K562 (cell line): Measurements from ENCODE around the gene UQCC5. TPM values are rescaled to one million over a fixed set of nuclear protein-coding genes. Genes with fewer than 3 reads are reported as not detected.

Experiments used
- ATAC-seq: fragments of 200-7000 bp; cut with Tn5 transposase; 3 replicates; pipeline ENCODE4 v1.9.1; 2020; ENCODE audit warnings: moderate library complexity
- BruUV-seq: library from RNA; stranded (reverse); fragments of 400-500 nt; replicated peaks from 2 replicates; lab custom pipeline; 2021; lab: Mats Ljungman, UMichigan
- CTCF ChIA-PET: fragments of 300-600 bp; formaldehyde crosslinking; extraction: SDS; loops from one replicate; lab custom pipeline; 2021; ENCODE audit warnings: low intra/inter-chr PET ratio; lab: Yijun Ruan, JAX
- POLR2A ChIA-PET: fragments of 300-600, 350-650 bp; sonication (Branson Sonifier 250); formaldehyde crosslinking; extraction: SDS; loops from one replicate; lab custom pipeline; 2021; ENCODE audit warnings: antibody characterized with exemption, inconsistent platforms; lab: Yijun Ruan, JAX
- DNase-seq, 4 experiments: peaks; one replicate each; pipeline versions ENCODE4 v3.0.0 to v3.0.0-alpha.2; 2011 to 2018; ENCODE audit warnings: low spot score in 3 of 4, mixed read lengths in 3 of 4; ENCODE audit errors: extremely low read depth in 1 of 4
- FAIRE-seq: peaks from 2 replicates; lab custom pipeline; 2011; peaks lifted over from hg19 to GRCh38; lab: Jason Lieb, UNC
- H2AFZ ChIP-seq: 2 replicates; pipeline ENCODE4 v1.6.0; 2011; ENCODE audit warnings: low read depth, low read length, control low read depth, inconsistent platforms
- H3K27ac ChIP-seq: fragments of 200-600 bp; 3 replicates; pipeline ENCODE4 v1.8.0; 2011; ENCODE audit warnings: low read depth, mild to moderate bottlenecking, control low read depth, inconsistent platforms, low read length, moderate library complexity, mixed read lengths; ENCODE audit errors: extremely low read depth
- H3K27me3 ChIP-seq, 2 experiments: fragments of 300-600 bp in 1 of 2; 2 replicates in 1 of 2; 3 replicates in 1 of 2; pipeline versions ENCODE4 v1.6.0 to v1.8.0; 2011; ENCODE audit warnings: inconsistent platforms in 2 of 2, low read length in 2 of 2, mild to moderate bottlenecking in 1 of 2, mixed read lengths in 1 of 2, moderate library complexity in 1 of 2; ENCODE audit not compliant: control insufficient read depth in 2 of 2, insufficient read depth in 2 of 2
- H3K36me3 ChIP-seq: fragments of 300-600 bp; 3 replicates; pipeline ENCODE4 v1.8.0; 2011; ENCODE audit warnings: mild to moderate bottlenecking, low read length, inconsistent platforms; ENCODE audit not compliant: control insufficient read depth, insufficient read depth
- H3K4me1 ChIP-seq, 2 experiments: fragments of 200-600 bp in 1 of 2; replicated peaks in 1 of 2; 2 replicates in 1 of 2; 3 replicates in 1 of 2; pipeline versions ENCODE4 v1.5.1 to v1.8.0; 2011; ENCODE audit warnings: inconsistent platforms in 2 of 2, low read length in 2 of 2, mild to moderate bottlenecking in 1 of 2, mixed read lengths in 1 of 2, moderate library complexity in 1 of 2; ENCODE audit not compliant: control insufficient read depth in 2 of 2, insufficient read depth in 2 of 2
- H3K4me2 ChIP-seq: 2 replicates; pipeline ENCODE4 v1.6.1; 2011; ENCODE audit warnings: low read length, control low read depth, inconsistent platforms, mixed read lengths; ENCODE audit not compliant: insufficient read depth
- H3K4me3 ChIP-seq: fragments of 200-600 bp; sonication (generic), shearing (Covaris generic); 2 replicates; pipeline ENCODE4 v1.5.1; 2016; ENCODE audit warnings: control low read depth, inconsistent platforms
- H3K79me2 ChIP-seq: fragments of 200-600 bp; 3 replicates; pipeline ENCODE4 v1.8.0; 2011; ENCODE audit warnings: low read length, inconsistent platforms; ENCODE audit not compliant: control insufficient read depth, insufficient read depth
- H3K9ac ChIP-seq, 2 experiments: 2 replicates each; pipeline versions ENCODE4 v1.6.0 to v1.6.1; 2011; ENCODE audit warnings: low read depth in 2 of 2, low read length in 2 of 2, control low read depth in 1 of 2, inconsistent platforms in 1 of 2, mild to moderate bottlenecking in 1 of 2, mixed read lengths in 1 of 2; ENCODE audit not compliant: insufficient read depth in 1 of 2
- H3K9me1 ChIP-seq: one replicate; pipeline ENCODE4 v1.6.0; 2011; ENCODE audit warnings: inconsistent platforms, mild to moderate bottlenecking, low read length, moderate library complexity; ENCODE audit not compliant: control insufficient read depth, insufficient read depth
- H3K9me3 ChIP-seq: replicated peaks from 2 replicates; pipeline ENCODE4 v1.5.1; 2011; ENCODE audit warnings: low read depth, low read length, inconsistent platforms; ENCODE audit not compliant: control insufficient read depth, insufficient read depth
- H4K20me1 ChIP-seq: replicated peaks from 2 replicates; pipeline ENCODE4 v1.6.1; 2011; ENCODE audit warnings: low read length, inconsistent platforms, mixed read lengths; ENCODE audit not compliant: control insufficient read depth, insufficient read depth
- ADNP ChIP-seq: fragments of 200-800 bp; sonication (Bioruptor generic); IDR thresholded peaks from 2 replicates; pipeline ENCODE4 v1.6.1; 2016; ENCODE audit warnings: missing genetic modification characterization, missing compliant biosample characterization
- BMI1 ChIP-seq: fragments of 150-350 bp; IDR thresholded peaks from 2 replicates; pipeline ENCODE4 v1.6.1; 2014; ENCODE audit warnings: low read length
- CAMTA2 ChIP-seq: fragments of 250-450 bp; sonication (Bioruptor Pico); conservative IDR thresholded peaks from 2 replicates; pipeline ENCODE4 v1.5.1; 2022
- CREB3 ChIP-seq: fragments of 450-650 bp; conservative IDR thresholded peaks from 2 replicates; pipeline ENCODE4 v1.6.1; 2016; ENCODE audit warnings: missing genetic modification characterization, low read depth, mild to moderate bottlenecking, missing compliant biosample characterization, moderate library complexity
- EP400 ChIP-seq: fragments of 450-650 bp; IDR thresholded peaks from 2 replicates; pipeline ENCODE4 v1.6.1; 2017; ENCODE audit warnings: antibody characterized with exemption, mild to moderate bottlenecking, moderate library complexity
- FOXK2 ChIP-seq, 2 experiments: fragments of 450-650 bp; IDR thresholded peaks in 1 of 2; conservative IDR thresholded peaks in 1 of 2; 2 replicates each; pipeline ENCODE4 v1.6.1; 2016; ENCODE audit warnings: low read depth in 2 of 2, mild to moderate bottlenecking in 1 of 2
- GTF2B ChIP-seq: IDR thresholded peaks from 2 replicates; pipeline ENCODE4 v1.6.1; 2011; ENCODE audit not compliant: insufficient read length; ENCODE audit errors: extremely low read depth
- MECOM ChIP-seq: fragments of 250-450 bp; sonication (Bioruptor Pico); IDR thresholded peaks from 2 replicates; pipeline ENCODE4 v1.8.0; 2022; ENCODE audit warnings: inconsistent platforms
- NBN ChIP-seq: fragments of 450-650 bp; IDR thresholded peaks from 2 replicates; pipeline ENCODE4 v1.6.1; 2016; ENCODE audit warnings: low read depth, mild to moderate bottlenecking
- NR2C2 ChIP-seq, 2 experiments: fragments of 200-800 bp in 1 of 2; sonication (Bioruptor generic) in 1 of 2; sonication (generic) in 1 of 2; formaldehyde crosslinking in 1 of 2; IDR thresholded peaks; 2 replicates each; pipeline versions ENCODE4 v1.6.1 to v1.8.0; 2016 to 2022; ENCODE audit warnings: mild to moderate bottlenecking in 1 of 2, missing compliant biosample characterization in 1 of 2, missing genetic modification characterization in 1 of 2, missing genetic modification reagents in 1 of 2
- PHF8 ChIP-seq: fragments of 200-600 bp; sonication (generic); IDR thresholded peaks from 2 replicates; pipeline ENCODE4 v1.6.1; 2012; ENCODE audit warnings: mixed run types, mild to moderate bottlenecking, inconsistent platforms, low read length, moderate library complexity, borderline replicate concordance
- RHOXF2B ChIP-seq: fragments of 250-450 bp; sonication (Bioruptor Pico); conservative IDR thresholded peaks from 2 replicates; pipeline ENCODE4 v1.5.1; 2021
- SRSF1 ChIP-seq: fragments of 200-400 bp; formaldehyde crosslinking; IDR thresholded peaks from 2 replicates; pipeline ENCODE4 v1.6.1; 2017; ENCODE audit warnings: mild to moderate bottlenecking, low read depth, low read length, moderate library complexity
- SRSF7 ChIP-seq: fragments of 200-400 bp; formaldehyde crosslinking; optimal IDR thresholded peaks from 2 replicates; pipeline ENCODE3; 2017; ENCODE audit warnings: mild to moderate bottlenecking, low read depth, low read length
- STAT5A ChIP-seq: IDR thresholded peaks from 2 replicates; pipeline ENCODE4 v1.6.1; 2012; ENCODE audit warnings: low read length, inconsistent platforms, borderline replicate concordance
- TAF9B ChIP-seq: fragments of 450-650 bp; IDR thresholded peaks from 2 replicates; pipeline ENCODE4 v1.6.1; 2018; ENCODE audit warnings: mild to moderate bottlenecking; ENCODE audit not compliant: partially characterized antibody
- TCF3 ChIP-seq: sonication (generic); formaldehyde crosslinking; IDR thresholded peaks from 2 replicates; pipeline ENCODE4 v1.4.0; 2020; ENCODE audit warnings: mild to moderate bottlenecking, missing genetic modification reagents
- ZNF778 ChIP-seq: fragments of 450-650 bp; formaldehyde crosslinking; IDR thresholded peaks from 2 replicates; pipeline ENCODE4 v1.4.0; 2020; ENCODE audit warnings: mild to moderate bottlenecking, moderate library complexity
- WGBS: fragments of 100-300 bp; shearing (Covaris generic); methylation state at CpG from one replicate; pipeline ENCODE4 v1.1.6; 2016; ENCODE audit warnings: low coverage, mixed read lengths; ENCODE audit not compliant: insufficient coverage; ENCODE audit errors: missing lambda C conversion rate; 5-methylcytosine and 5-hydroxymethylcytosine counted together
- in situ Hi-C: fragments of 300-500 bp; cut with MboI; formaldehyde crosslinking; loops from 4 replicates; pipeline ENCODE4 v1.15.0; 2018; ENCODE audit warnings: inconsistent platforms, mixed read lengths
- intact Hi-C: fragments of 100-400 bp; cut with micrococcal nuclease; formaldehyde crosslinking; loops from 2 replicates; pipeline ENCODE4 v1.14.2; 2022
- polyA plus RNA-seq, 8 experiments: library from polyadenylated mRNA; depleted of rRNA in 4 of 8; stranded (reverse) in 5 of 8; unstranded in 3 of 8; fragments of >200 nt; fragmentation: Nextera tagmentation in 2 of 8; fragmentation: Illumina TruSeq in 1 of 8; extraction: Ambion mirVana in 2 of 8; extraction: Trizol in 1 of 8; gene quantifications; 2 replicates each; pipeline versions ENCODE4 v1.2.1 to v1.2.3, GENCODE V29; 2011 to 2014; ENCODE audit warnings: inconsistent platforms in 1 of 8, missing spikeins in 1 of 8
- total RNA-seq, 7 experiments: library from RNA; depleted of rRNA in 6 of 7; stranded (reverse); fragments of >200 nt in 6 of 7; fragmentation: Illumina TruSeq in 2 of 7; extraction: Trizol in 2 of 7; gene quantifications; 2 replicates each; pipeline versions ENCODE4 v1.2.1 to v1.2.3, GENCODE V29; 2011 to 2021; ENCODE audit warnings: low replicate concordance in 1 of 7
- TF ChIP-seq, protein P1 (sequence below): fragments of 250-450 bp; sonication (Bioruptor Pico); IDR thresholded peaks from 2 replicates; pipeline ENCODE4 v1.4.0; 2020; ENCODE audit warnings: mild to moderate bottlenecking
- TF ChIP-seq, protein P2 (sequence below): fragments of 450-650 bp; IDR thresholded peaks from 2 replicates; pipeline ENCODE4 v1.6.1; 2016; ENCODE audit warnings: missing biosample characterization, missing genetic modification characterization

The UQCC5 gene
- total and polyA plus RNA-seq, 9 of the 15 experiments (the other 6 are each of a cell fraction or from before 2014, with no cell fraction given) = 10.2 to 55.4 (median 33.8) TPM

DNA sequence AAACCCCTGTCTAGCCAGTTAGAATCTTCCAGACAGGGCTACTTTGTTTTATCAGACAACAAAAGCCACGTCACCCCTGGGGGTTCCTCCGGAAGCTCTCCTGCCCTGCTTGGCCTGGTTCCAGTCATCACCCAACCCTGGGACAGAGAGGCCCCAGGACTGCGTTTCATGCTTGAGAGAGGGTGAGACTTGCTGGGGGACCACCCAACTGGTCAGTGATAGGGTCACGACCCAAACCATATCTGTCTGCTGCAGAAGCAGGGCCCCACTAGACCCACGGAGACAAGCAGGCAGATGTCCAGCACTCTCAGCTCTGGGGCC, 3.9 kb upstream of the UQCC5 start:
- Histone ChIP-seq H3K4me3 (peak overlapping the region; percentile 75), H3K27me3 (no peaks in the 10 kb centered on the region), H3K9ac (peak overlapping the region; percentile 82 to 92), H3K79me2 (peaks cover 76% of the 10 kb centered on the region), H2AFZ (no peak overlapping the region), H4K20me1 (peaks cover 16% of the 10 kb centered on the region; the same call in 1 of the 2 replicates), H3K36me3 (peaks cover 47% of the 10 kb centered on the region; the same call in 2 of the 3 replicates), H3K9me3 (no peaks in the 10 kb centered on the region), H3K4me1 (peaks cover 25 to 51% of the 10 kb centered on the region in 2 experiments), H3K4me2 (peak overlapping the region; percentile 78), H3K9me1 (peaks cover 17% of the 10 kb centered on the region), H3K27ac (peak overlapping the region; percentile 82)
- ChIA-PET POLR2A (interaction anchor here (0.9 to 1.3 kb wide), 3 partner anchors 10 to 13 kb away, joined by 3 to 5 read pairs (median 4); no protein-coding TSS in a partner anchor), CTCF (no interaction called here)
- 0% methylated on average over 5 of the region's 5 CpGs for WGBS
- in situ Hi-C loops = no loop called here
- ATAC-seq (peak; percentile 2), DNase-seq (peak; percentile 33 to 89 (median 62)), FAIRE-seq (peak; percentile 96)
- BruUV-seq = no TSS peak
- intact Hi-C loops = no loop called here
- TF ChIP-seq ZNF778 (CRISPR knock-in tag) = no peak
- no peak for TF ChIP-seq FOXK2 (conservative IDR thresholded peaks at IDR 0.05 in 1 of 2, IDR thresholded peaks at IDR 0.05 in 1 of 2; ENCODE audit: low read depth in 2 of 2)
- TF ChIP-seq CAMTA2 (CRISPR knock-in tag) = no peak
- TF ChIP-seq SRSF1 = no peak
- TF ChIP-seq, protein P1, sequence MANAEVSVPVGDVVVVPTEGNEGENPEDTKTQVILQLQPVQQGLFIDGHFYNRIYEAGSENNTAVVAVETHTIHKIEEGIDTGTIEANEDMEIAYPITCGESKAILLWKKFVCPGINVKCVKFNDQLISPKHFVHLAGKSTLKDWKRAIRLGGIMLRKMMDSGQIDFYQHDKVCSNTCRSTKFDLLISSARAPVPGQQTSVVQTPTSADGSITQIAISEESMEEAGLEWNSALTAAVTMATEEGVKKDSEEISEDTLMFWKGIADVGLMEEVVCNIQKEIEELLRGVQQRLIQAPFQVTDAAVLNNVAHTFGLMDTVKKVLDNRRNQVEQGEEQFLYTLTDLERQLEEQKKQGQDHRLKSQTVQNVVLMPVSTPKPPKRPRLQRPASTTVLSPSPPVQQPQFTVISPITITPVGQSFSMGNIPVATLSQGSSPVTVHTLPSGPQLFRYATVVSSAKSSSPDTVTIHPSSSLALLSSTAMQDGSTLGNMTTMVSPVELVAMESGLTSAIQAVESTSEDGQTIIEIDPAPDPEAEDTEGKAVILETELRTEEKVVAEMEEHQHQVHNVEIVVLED (CRISPR knock-in tag) = no peak
- TF ChIP-seq PHF8 = no peak
- no peak for TF ChIP-seq CREB3 (tag)
- TF ChIP-seq TAF9B = no peak
- no peak for TF ChIP-seq RHOXF2B (CRISPR knock-in tag)
- TF ChIP-seq SRSF7 = no peak
- TF ChIP-seq EP400 = peak; percentile 60
- peak; percentile 71 for TF ChIP-seq TCF3
- no peak for TF ChIP-seq STAT5A
- TF ChIP-seq MECOM (CRISPR knock-in tag) = no peak
- TF ChIP-seq, protein P2, sequence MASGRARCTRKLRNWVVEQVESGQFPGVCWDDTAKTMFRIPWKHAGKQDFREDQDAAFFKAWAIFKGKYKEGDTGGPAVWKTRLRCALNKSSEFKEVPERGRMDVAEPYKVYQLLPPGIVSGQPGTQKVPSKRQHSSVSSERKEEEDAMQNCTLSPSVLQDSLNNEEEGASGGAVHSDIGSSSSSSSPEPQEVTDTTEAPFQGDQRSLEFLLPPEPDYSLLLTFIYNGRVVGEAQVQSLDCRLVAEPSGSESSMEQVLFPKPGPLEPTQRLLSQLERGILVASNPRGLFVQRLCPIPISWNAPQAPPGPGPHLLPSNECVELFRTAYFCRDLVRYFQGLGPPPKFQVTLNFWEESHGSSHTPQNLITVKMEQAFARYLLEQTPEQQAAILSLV (tag) = no peak
- TF ChIP-seq BMI1 = no peak
- TF ChIP-seq GTF2B = no peak
- no peak for TF ChIP-seq NR2C2 (CRISPR knock-in tag; IDR thresholded peaks at IDR 0.05)
- no peak for TF ChIP-seq NR2C2 (tag; IDR thresholded peaks at IDR 0.05)
- TF ChIP-seq NBN = no peak
- TF ChIP-seq ADNP (tag) = no peak
